Lower leg skin (tissue), 4 donors: Measurements from ENCODE around the gene PIAS4. TPM values are rescaled to one million over a fixed set of nuclear protein-coding genes. Genes with fewer than 3 reads are reported as not detected.
A peak's percentile ranks its signal among the peaks of the same experiment; 100 is the strongest.
"Not testable (repeated sequence)": the region's sequence is repeated elsewhere in the genome, so short reads cannot be mapped to it uniquely, and the experiment has no call there.

Experiments
- DNase-seq, 2 donors: peaks; one replicate each; pipeline ENCODE4 v3.0.0-alpha.2; 2019; ENCODE audit warnings: low spot score in 2 of 2
- H3K4me3 ChIP-seq: fragments of 200-600 bp; sonication (generic); 2 replicates; pipeline ENCODE4 v1.5.1; 2017; ENCODE audit warnings: mild to moderate bottlenecking, low read depth; ENCODE audit not compliant: poor library complexity, severe bottlenecking
- CTCF ChIP-seq, 3 donors: fragments of 450-650 bp; IDR thresholded peaks; one replicate each; pipeline ENCODE4 v1.5.1; 2016; ENCODE audit warnings: antibody characterized with exemption in 3 of 3, mild to moderate bottlenecking in 3 of 3, moderate library complexity in 2 of 3
- POLR2A ChIP-seq, 2 donors: fragments of 450-650 bp; IDR thresholded peaks; one replicate each; pipeline ENCODE4 v1.6.1; 2016 to 2017; ENCODE audit warnings: antibody characterized with exemption in 2 of 2, mild to moderate bottlenecking in 1 of 2, moderate library complexity in 1 of 2
- WGBS, 2 donors: methylation state at CpG; one replicate each; pipeline ENCODE4 v1.1.5; 2018; 5-methylcytosine and 5-hydroxymethylcytosine counted together
- intact Hi-C: fragments of 100-400 bp; cut with DNase I; formaldehyde crosslinking; loops from one replicate; pipeline ENCODE4 v1.15.0; 2023; ENCODE audit warnings: low total_unique reads
- total RNA-seq, 4 donors: library from RNA; depleted of rRNA; stranded (reverse); fragments of >200 nt; gene quantifications; one replicate each; pipeline ENCODE4 v1.1.0, GENCODE V29; 2016

The PIAS4 gene
- total RNA-seq, 4 donors from 2014 or later, result 20.8 to 35.1 (median 26.9) TPM

- DNase-seq, result peak; percentile 75 to 94
- TF ChIP-seq POLR2A (IDR thresholded peaks at IDR 0.05) (no peak), CTCF (IDR thresholded peaks at IDR 0.05) (peak in 1 of 3 donors; percentile 83)
- 9 to 11% methylated on average over 28 to 30 of the region's 30 CpGs for whole genome bisulfite sequencing, 2 donors
- intact Hi-C loops, result no loop called here
- H3K4me3 ChIP-seq, result no peak overlapping the region
Measured at GRCh38 chr19:3987619-3988371, 19.7 kb upstream of the PIAS4 start.

- H3K4me3 ChIP-seq, result no peak overlapping the region
- WGBS, 2 donors, result 72 to 90% methylated on average over 3 of the region's 3 CpGs
- DNase-seq, result no peak
- TF ChIP-seq POLR2A (IDR thresholded peaks at IDR 0.05) (no peak), CTCF (IDR thresholded peaks at IDR 0.05) (no peak)
- intact Hi-C loops, result no loop called here
Measured at GRCh38 chr19:3990815-3991117, 16.8 kb upstream of the PIAS4 start.

GRCh38 chr19:3995607-3996006 is 11.9 kb upstream of the PIAS4 start:
- TF ChIP-seq CTCF (IDR thresholded peaks at IDR 0.05), result no peak
- no peak for TF ChIP-seq POLR2A (IDR thresholded peaks at IDR 0.05)
- H3K4me3 ChIP-seq, result no peak overlapping the region
- WGBS, 2 donors, result 74 to 78% methylated on average over 6 of the region's 6 CpGs
- intact Hi-C loops, result no loop called here
- DNase-seq, result no peak

GRCh38 chr19:3998667-3999412 is 8.7 kb upstream of the PIAS4 start:
- H3K4me3 ChIP-seq, DNase-seq, intact Hi-C loops: not testable (repeated sequence)
- 83 to 85% methylated on average over 28 of the region's 29 CpGs for WGBS, 2 donors

GRCh38 chr19:4000798-4001197 is 6.7 kb upstream of the PIAS4 start:
- intact Hi-C loops, H3K4me3 ChIP-seq, DNase-seq: not testable (repeated sequence)
- 93 to 94% methylated on average over 5 of the region's 5 CpGs for WGBS, 2 donors

GRCh38 chr19:4005436-4005835 is 2.1 kb upstream of the PIAS4 start:
- DNase-seq, H3K4me3 ChIP-seq, intact Hi-C loops: not testable (repeated sequence)
- 92 to 94% methylated on average over 9 of the region's 9 CpGs for WGBS, 2 donors

- TF ChIP-seq POLR2A (IDR thresholded peaks at IDR 0.05), result no peak
- no peak for TF ChIP-seq CTCF (IDR thresholded peaks at IDR 0.05)
- DNase-seq, result no peak
- intact Hi-C loops, result no loop called here
Measured at GRCh38 chr19:4007836-4008539, 452 bp downstream of the PIAS4 start.

More at GRCh38 chr19:4007836-4008539, 452 bp downstream of the PIAS4 start:
- 0 to 2% methylated on average over 10 to 37 of the region's 55 CpGs for WGBS, 2 donors
- peak overlapping the region; percentile 75 for H3K4me3 ChIP-seq
